Mesothelial cell of epicardium (in vitro differentiated cells): ENCODE data around the gene NOS1AP. TPM values are rescaled to one million over a fixed set of nuclear protein-coding genes. Genes with fewer than 3 reads are reported as not detected.

Experiments used
- DNase-seq, 2 experiments: peaks; one replicate each; pipeline ENCODE4 v3.0.0; 2021; ENCODE audit warnings: low spot score in 2 of 2; ENCODE audit not compliant: unreplicated experiment in 2 of 2
- H3K27ac Mint-ChIP-seq: 2 replicates; pipeline ENCODE4 v1.8.0; 2021; ENCODE audit warnings: mixed read lengths
- H3K27me3 Mint-ChIP-seq: 2 replicates; pipeline ENCODE4 v1.8.0; 2021; ENCODE audit warnings: low read depth, mixed read lengths
- H3K36me3 Mint-ChIP-seq: 2 replicates; pipeline ENCODE4 v1.8.0; 2021; ENCODE audit warnings: mixed read lengths
- H3K4me1 Mint-ChIP-seq: 2 replicates; pipeline ENCODE4 v1.8.0; 2021; ENCODE audit warnings: mixed read lengths
- H3K4me3 Mint-ChIP-seq: 2 replicates; pipeline ENCODE4 v1.8.0; 2021; ENCODE audit warnings: mild to moderate bottlenecking, moderate library complexity, mixed read lengths
- H3K9me3 Mint-ChIP-seq: 2 replicates; pipeline ENCODE4 v1.8.0; 2021; ENCODE audit warnings: mixed read lengths
- CTCF ChIP-seq: fragments of 200-600 bp; sonication (generic); IDR thresholded peaks from one replicate; pipeline ENCODE4 v1.5.0; 2021; ENCODE audit warnings: antibody characterized with exemption; ENCODE audit not compliant: unreplicated experiment
- total RNA-seq: library from RNA; stranded (reverse); gene quantifications from 3 replicates; pipeline ENCODE4 v1.2.1, GENCODE V29; 2021

The NOS1AP gene
- total RNA-seq, 1 donor from 2014 or later, result 4.4 TPM

DNA sequence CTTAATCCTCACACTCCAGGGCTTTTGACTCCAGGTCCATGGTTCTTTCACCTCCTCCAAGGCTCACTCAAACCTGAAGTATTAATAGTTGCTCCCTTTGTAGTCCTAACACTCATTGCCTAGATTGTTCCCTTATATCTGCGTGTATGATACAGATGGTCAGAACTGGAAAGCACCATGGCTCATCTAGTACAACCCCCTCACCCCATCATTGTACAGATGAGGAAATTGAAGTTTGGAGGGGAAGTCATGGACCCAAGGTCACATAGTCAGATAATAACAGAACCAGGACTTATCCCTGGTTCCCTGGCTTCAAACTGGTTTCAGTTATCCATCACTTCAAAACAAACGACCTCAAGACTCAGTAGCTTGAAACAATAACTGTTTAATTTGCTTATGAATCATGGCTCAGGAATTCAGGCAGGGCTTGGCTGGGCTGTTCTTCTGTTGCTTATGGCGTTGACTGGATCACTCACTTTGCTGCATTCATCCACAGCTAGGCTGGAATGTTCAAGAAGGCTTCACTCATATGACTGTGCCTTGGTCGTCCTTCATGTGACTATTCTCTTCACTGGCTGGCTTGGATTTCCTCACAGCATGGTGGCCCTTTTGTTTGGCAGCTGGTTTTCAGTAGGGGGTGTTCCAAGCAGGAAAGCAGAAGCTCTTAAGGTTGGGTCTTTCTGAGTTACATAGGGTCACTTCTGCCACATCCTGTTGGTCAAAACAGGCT is 5.0 kb downstream of the NOS1AP start:
- peaks cover 18% of the 10 kb centered on the region for H3K27me3 Mint-ChIP-seq
- H3K4me3 Mint-ChIP-seq, result no peak overlapping the region
- H3K36me3 Mint-ChIP-seq, result peaks cover 8% of the 10 kb centered on the region
- no peak for TF ChIP-seq CTCF
- no peak overlapping the region for H3K27ac Mint-ChIP-seq
- no peak for DNase-seq
- peaks cover 7% of the 10 kb centered on the region for H3K9me3 Mint-ChIP-seq
- H3K4me1 Mint-ChIP-seq, result peaks cover 14% of the 10 kb centered on the region

DNA sequence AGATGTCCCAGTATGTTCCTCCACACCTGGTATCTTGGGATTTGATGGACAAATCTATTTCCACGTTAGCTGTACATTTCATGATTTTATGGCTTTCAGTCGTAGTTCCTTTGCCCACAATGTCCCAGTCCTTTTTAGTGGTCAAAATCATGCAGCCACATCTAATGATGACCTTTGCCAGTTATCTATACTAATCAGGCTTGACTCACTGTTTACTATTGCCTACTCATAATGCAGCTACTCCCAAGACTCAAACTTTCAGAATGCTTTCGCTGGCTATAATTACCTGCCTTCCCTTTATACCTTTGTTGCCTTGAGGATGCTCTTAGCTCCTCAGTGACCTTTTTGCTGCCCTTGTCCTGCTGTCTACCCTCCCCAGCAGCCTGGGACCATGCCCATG is 6.4 kb downstream of the NOS1AP start:
- Mint-ChIP-seq H3K4me1 (peaks cover 10% of the 10 kb centered on the region), H3K4me3 (no peak overlapping the region), H3K27me3 (peaks cover 16% of the 10 kb centered on the region), H3K27ac (no peak overlapping the region), H3K36me3 (peaks cover 8% of the 10 kb centered on the region), H3K9me3 (peaks cover 7% of the 10 kb centered on the region)
- TF ChIP-seq CTCF, result no peak
- no peak for DNase-seq

GRCh38 chr1:162077648-162078299 is 8.3 kb downstream of the NOS1AP start:
- H3K27ac Mint-ChIP-seq, result no peak overlapping the region
- DNase-seq, result no peak
- peaks cover 2% of the 10 kb centered on the region for H3K27me3 Mint-ChIP-seq
- no peaks in the 10 kb centered on the region for H3K4me1 Mint-ChIP-seq
- no peak overlapping the region for H3K4me3 Mint-ChIP-seq
- no peak for TF ChIP-seq CTCF
- peaks cover 7% of the 10 kb centered on the region for H3K9me3 Mint-ChIP-seq
- H3K36me3 Mint-ChIP-seq, result peaks cover 8% of the 10 kb centered on the region

DNA sequence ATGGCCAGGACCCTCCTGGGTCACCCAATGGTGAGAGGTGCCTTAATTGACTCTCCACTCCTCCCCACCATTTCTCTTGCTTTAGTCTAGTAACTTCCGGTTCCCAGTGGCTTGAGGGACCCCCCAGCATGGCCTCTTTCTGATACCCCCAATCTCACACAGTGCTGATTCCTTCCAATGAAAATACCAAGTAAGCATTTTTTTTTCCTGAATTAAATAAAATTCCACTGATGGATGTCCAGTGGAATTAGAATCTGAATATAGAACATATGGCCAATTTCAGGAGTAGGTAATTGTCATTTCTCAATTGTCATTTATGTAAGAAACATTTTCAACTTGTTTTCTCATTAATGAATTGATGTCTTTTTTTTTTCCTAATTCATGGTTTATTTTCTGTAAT is 9.5 kb downstream of the NOS1AP start:
- Mint-ChIP-seq H3K27ac (no peak overlapping the region), H3K4me1 (no peaks in the 10 kb centered on the region), H3K9me3 (peaks cover 9% of the 10 kb centered on the region), H3K27me3 (no peaks in the 10 kb centered on the region), H3K4me3 (no peak overlapping the region), H3K36me3 (peaks cover 8% of the 10 kb centered on the region)
- no peak for TF ChIP-seq CTCF
- no peak for DNase-seq

GRCh38 chr1:162080472-162081015 is 11.1 kb downstream of the NOS1AP start:
- no peak overlapping the region for H3K27ac Mint-ChIP-seq
- H3K36me3 Mint-ChIP-seq, result no peaks in the 10 kb centered on the region
- no peak for TF ChIP-seq CTCF
- peaks cover 4% of the 10 kb centered on the region for H3K9me3 Mint-ChIP-seq
- no peaks in the 10 kb centered on the region for H3K27me3 Mint-ChIP-seq
- no peaks in the 10 kb centered on the region for H3K4me1 Mint-ChIP-seq
- no peak overlapping the region for H3K4me3 Mint-ChIP-seq
- no peak for DNase-seq
